Testis (tissue), 3 donors: ENCODE measurements around the gene RBM12. TPM values are rescaled to one million over a fixed set of nuclear protein-coding genes. Genes with fewer than 3 reads are reported as not detected.

Source experiments
- DNase-seq: peaks from one replicate; pipeline ENCODE4 v3.0.0-alpha.2; 2019
- H3K27ac ChIP-seq, 2 donors: fragments of 200-600 bp; sonication (generic); one replicate each; pipeline ENCODE4 v1.5.1; 2019
- H3K27me3 ChIP-seq: fragments of 200-600 bp; sonication (generic); one replicate; pipeline ENCODE4 v1.5.1; 2019
- H3K36me3 ChIP-seq: fragments of 200-600 bp; sonication (generic); one replicate; pipeline ENCODE4 v1.5.1; 2017; ENCODE audit warnings: low read depth; ENCODE audit errors: missing control alignments
- H3K4me1 ChIP-seq: fragments of 200-600 bp; sonication (generic); one replicate; pipeline ENCODE4 v1.5.1; 2019
- H3K4me3 ChIP-seq, 2 donors: fragments of 200-600 bp; sonication (generic); one replicate each; pipeline ENCODE4 v1.5.1; 2017 to 2019
- H3K9me3 ChIP-seq: fragments of 200-600 bp; sonication (generic); one replicate; pipeline ENCODE4 v1.5.1; 2017
- POLR2A ChIP-seq: fragments of 450-650 bp; IDR thresholded peaks from one replicate; pipeline ENCODE4 v1.6.1; 2017; ENCODE audit warnings: antibody characterized with exemption, mild to moderate bottlenecking, moderate library complexity
- WGBS, 2 donors: methylation state at CpG; one replicate each; pipeline ENCODE4 v1.1.5; 2018; 5-methylcytosine and 5-hydroxymethylcytosine counted together
- intact Hi-C: fragments of 100-400 bp; cut with DNase I; formaldehyde crosslinking; loops from one replicate; pipeline ENCODE4 v1.15.1; 2023; ENCODE audit warnings: low total_unique reads
- polyA plus RNA-seq: library from polyadenylated mRNA; stranded (reverse); fragments of 350-450 nt; fragmentation: Illumina TruSeq; extraction: RNeasy Lipid Tissue Mini Kit (QIAGEN cat#74804); gene quantifications from one replicate; pipeline ENCODE4 v1.2.3, GENCODE V29; 2014; ENCODE audit warnings: low read depth, low replicate concordance; ENCODE audit not compliant: insufficient read depth
- small RNA-seq, 2 donors: library from RNA; depleted of rRNA; stranded (forward); fragments of <200 nt; gene quantifications; one replicate each; pipeline ENCODE3, GENCODE V24; 2016
- total RNA-seq, 2 donors: library from RNA; depleted of rRNA; stranded (reverse); fragments of >200 nt; gene quantifications; one replicate each; pipeline ENCODE4 v1.2.3, GENCODE V29; 2016
- TF ChIP-seq, protein P1 (sequence below), 3 experiments: fragments of 450-650 bp in 2 of 3; fragments of 200-600 bp in 1 of 3; sonication (generic) in 1 of 3; IDR thresholded peaks; one replicate each; pipeline ENCODE4 v1.5.1; 2016 to 2019; ENCODE audit warnings: antibody characterized with exemption in 3 of 3, mild to moderate bottlenecking in 2 of 3, moderate library complexity in 1 of 3

Gene RBM12
- total and polyA plus RNA-seq, 3 donors from 2014 or later, result 40.8 to 54.9 (median 46.3) TPM

DNA sequence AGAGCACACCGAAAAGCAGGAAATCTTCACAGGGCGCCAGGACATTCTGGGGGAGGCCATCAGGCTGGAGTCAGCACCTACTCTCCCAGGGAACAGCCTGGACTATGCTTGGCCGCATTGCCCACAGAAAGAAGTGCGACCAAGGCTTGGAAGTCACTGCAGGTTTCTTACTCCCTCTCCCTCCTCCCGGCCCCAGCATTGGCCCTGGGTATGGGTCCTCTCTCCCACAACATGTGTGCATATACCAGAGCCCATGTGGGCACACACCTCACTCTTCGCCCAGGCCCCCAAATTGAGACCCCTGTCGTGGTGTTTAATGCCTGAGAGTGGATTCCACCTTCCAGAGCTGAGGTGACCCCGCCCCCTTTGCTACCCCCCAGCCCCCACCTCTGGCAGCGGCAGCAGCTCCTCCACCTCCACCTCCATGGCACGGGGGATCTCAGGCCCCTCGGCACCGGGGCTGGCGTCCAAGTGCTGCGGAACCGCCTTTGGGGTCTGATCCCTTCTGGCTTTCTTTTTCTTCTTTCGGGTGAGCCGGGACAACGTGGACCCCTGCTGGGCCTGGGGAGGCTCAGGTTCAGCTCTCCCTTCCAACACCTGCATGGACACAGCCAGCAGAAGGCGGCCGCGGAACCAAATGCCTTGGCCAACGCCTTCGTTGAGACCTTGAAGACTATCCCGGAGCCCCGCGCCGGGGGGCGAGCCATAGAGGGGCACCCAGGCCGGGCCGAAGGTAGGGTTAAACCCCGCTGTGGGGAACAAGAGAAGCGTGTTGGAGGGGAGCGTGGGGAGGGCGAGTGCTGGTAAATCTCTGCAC lies 64.3 kb downstream of the RBM12 start:
- intact Hi-C loops, result no loop called here
- Histone ChIP-seq H3K4me3 (peak overlapping the region; percentile 21 to 32), H3K27me3 (no peaks in the 10 kb centered on the region), H3K36me3 (no peaks in the 10 kb centered on the region), H3K27ac (no peak overlapping the region), H3K9me3 (no peaks in the 10 kb centered on the region), H3K4me1 (peaks cover 10% of the 10 kb centered on the region)
- TF ChIP-seq, protein P1, sequence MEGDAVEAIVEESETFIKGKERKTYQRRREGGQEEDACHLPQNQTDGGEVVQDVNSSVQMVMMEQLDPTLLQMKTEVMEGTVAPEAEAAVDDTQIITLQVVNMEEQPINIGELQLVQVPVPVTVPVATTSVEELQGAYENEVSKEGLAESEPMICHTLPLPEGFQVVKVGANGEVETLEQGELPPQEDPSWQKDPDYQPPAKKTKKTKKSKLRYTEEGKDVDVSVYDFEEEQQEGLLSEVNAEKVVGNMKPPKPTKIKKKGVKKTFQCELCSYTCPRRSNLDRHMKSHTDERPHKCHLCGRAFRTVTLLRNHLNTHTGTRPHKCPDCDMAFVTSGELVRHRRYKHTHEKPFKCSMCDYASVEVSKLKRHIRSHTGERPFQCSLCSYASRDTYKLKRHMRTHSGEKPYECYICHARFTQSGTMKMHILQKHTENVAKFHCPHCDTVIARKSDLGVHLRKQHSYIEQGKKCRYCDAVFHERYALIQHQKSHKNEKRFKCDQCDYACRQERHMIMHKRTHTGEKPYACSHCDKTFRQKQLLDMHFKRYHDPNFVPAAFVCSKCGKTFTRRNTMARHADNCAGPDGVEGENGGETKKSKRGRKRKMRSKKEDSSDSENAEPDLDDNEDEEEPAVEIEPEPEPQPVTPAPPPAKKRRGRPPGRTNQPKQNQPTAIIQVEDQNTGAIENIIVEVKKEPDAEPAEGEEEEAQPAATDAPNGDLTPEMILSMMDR (IDR thresholded peaks at IDR 0.05), result no peak
- no peak for TF ChIP-seq POLR2A
- 14 to 35% methylated on average over 20 to 28 of the region's 34 CpGs for WGBS, 2 donors
- no peak for DNase-seq

DNA sequence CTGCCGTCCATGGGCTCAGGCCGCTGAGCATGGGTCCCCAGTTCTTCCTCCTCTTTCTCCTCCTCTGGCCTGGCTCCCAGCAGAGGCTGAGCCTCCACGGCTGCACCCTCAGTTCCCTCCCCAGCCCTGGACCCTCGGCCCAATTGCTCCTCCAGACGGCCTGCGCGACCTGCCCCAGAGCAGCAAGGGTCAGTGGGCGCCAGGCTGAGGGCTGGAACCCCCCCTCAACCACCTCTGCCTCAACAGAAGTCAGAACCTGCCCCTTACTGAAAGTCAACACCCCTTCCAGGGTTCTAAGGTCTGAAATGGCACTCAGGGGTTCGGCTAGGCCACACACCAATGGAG lies 65.0 kb downstream of the RBM12 start:
- Histone ChIP-seq H3K27ac (no peak overlapping the region), H3K9me3 (no peaks in the 10 kb centered on the region), H3K27me3 (no peaks in the 10 kb centered on the region), H3K4me1 (peaks cover 10% of the 10 kb centered on the region), H3K4me3 (no peak overlapping the region), H3K36me3 (no peaks in the 10 kb centered on the region)
- intact Hi-C loops, result no loop called here
- DNase-seq, result no peak
- TF ChIP-seq, protein P1 (IDR thresholded peaks at IDR 0.05), result no peak
- no peak for TF ChIP-seq POLR2A
- WGBS, 2 donors, result 84 to 92% methylated on average over 8 to 9 of the region's 9 CpGs

Small RNA genes lying within 50 kb of the gene (small RNA-seq; reads per million reads assigned to genes)
- gene RNU6-759P, result 0 reads per million in 2 donors

Other genes starting within 250 kb of the RBM12 start
- 1 to 10 TPM in 1 of 2 donors, under 1 TPM in 1; 0.94 to 1.1 TPM for gene GDF5, start 226.7 kb downstream of the RBM12 start, total RNA-seq
- gene GDF5, start 226.7 kb downstream of the RBM12 start, polyA plus RNA-seq, result 0.84 TPM
- 10 to 100 TPM; 41.2 to 54.5 TPM for gene CEP250, start 209.3 kb downstream of the RBM12 start, total RNA-seq
- gene CEP250, start 209.3 kb downstream of the RBM12 start, polyA plus RNA-seq, result 68.6 TPM
- gene C20orf173, start 135.2 kb downstream of the RBM12 start, total RNA-seq, result 10 to 100 TPM in 1 of 2 donors, 1 to 10 TPM in 1; 8.5 to 17.3 TPM
- 47.2 TPM for gene C20orf173, start 135.2 kb downstream of the RBM12 start, polyA plus RNA-seq
- 100 to 1,000 TPM; 337 to 338 TPM for gene ERGIC3, start 122.8 kb downstream of the RBM12 start, total RNA-seq
- 493 TPM for gene ERGIC3, start 122.8 kb downstream of the RBM12 start, polyA plus RNA-seq
- 10 to 100 TPM; 21.6 to 49.0 TPM for gene SPAG4, start 49.1 kb downstream of the RBM12 start, total RNA-seq
- gene SPAG4, start 49.1 kb downstream of the RBM12 start, polyA plus RNA-seq, result 39.0 TPM
- 100 to 1,000 TPM in 1 of 2 donors, 10 to 100 TPM in 1; 60.6 to 103 TPM for gene CPNE1, start within 50 bp of the RBM12 start, total RNA-seq
- gene CPNE1, start within 50 bp of the RBM12 start, polyA plus RNA-seq, result 105 TPM
- gene NFS1, start 34.5 kb upstream of the RBM12 start, total RNA-seq, result 10 to 100 TPM; 84.1 to 90.6 TPM
- gene NFS1, start 34.5 kb upstream of the RBM12 start, polyA plus RNA-seq, result 86.6 TPM
- 100 to 1,000 TPM; 200 to 276 TPM for gene ROMO1, start 34.5 kb upstream of the RBM12 start, total RNA-seq
- gene ROMO1, start 34.5 kb upstream of the RBM12 start, polyA plus RNA-seq, result 160 TPM
- gene RBM39, start 77.4 kb upstream of the RBM12 start, total RNA-seq, result 100 to 1,000 TPM; 273 to 278 TPM
- gene RBM39, start 77.4 kb upstream of the RBM12 start, polyA plus RNA-seq, result 116 TPM
- 100 to 1,000 TPM in 1 of 2 donors, 10 to 100 TPM in 1; 59.8 to 108 TPM for gene PHF20, start 107.1 kb upstream of the RBM12 start, total RNA-seq
- 76.1 TPM for gene PHF20, start 107.1 kb upstream of the RBM12 start, polyA plus RNA-seq